Breast epithelium (tissue), 4 donors: ENCODE data around the gene R3HDML. TPM values are rescaled to one million over a fixed set of nuclear protein-coding genes. Genes with fewer than 3 reads are reported as not detected.
"Not testable (repeated sequence)": the region's sequence is repeated elsewhere in the genome, so short reads cannot be mapped to it uniquely, and the experiment has no call there.

Experiments
- DNase-seq, 2 donors: peaks; one replicate each; pipeline ENCODE4 v3.0.0-alpha.2; 2019; ENCODE audit warnings: low spot score in 2 of 2
- H3K27ac ChIP-seq, 2 donors: fragments of 200-600 bp; sonication (generic) in 1 of 2; one replicate each; pipeline ENCODE4 v1.5.1; 2016 to 2019; ENCODE audit warnings: mild to moderate bottlenecking in 1 of 2
- H3K27me3 ChIP-seq, 2 donors: fragments of 200-600 bp; sonication (generic) in 1 of 2; one replicate each; pipeline versions ENCODE4 v1.5.1 to v1.6.0; 2017 to 2019; ENCODE audit warnings: control low read depth in 1 of 2, mild to moderate bottlenecking in 1 of 2
- H3K36me3 ChIP-seq: fragments of 200-600 bp; one replicate; pipeline ENCODE4 v1.5.1; 2019
- H3K4me1 ChIP-seq, 2 donors: fragments of 200-600 bp; sonication (generic); one replicate each; pipeline ENCODE4 v1.5.1; 2016 to 2019; ENCODE audit warnings: control low read depth in 1 of 2
- H3K4me3 ChIP-seq, 3 donors: fragments of 200-600 bp; sonication (generic); 1 replicate in 2 of 3; 2 replicates in 1 of 3; pipeline ENCODE4 v1.5.1; 2016 to 2019; ENCODE audit warnings: mild to moderate bottlenecking in 3 of 3, moderate library complexity in 2 of 3
- H3K9me3 ChIP-seq, 2 donors: fragments of 200-600 bp; sonication (generic) in 1 of 2; one replicate each; pipeline ENCODE4 v1.5.1; 2016 to 2019; ENCODE audit warnings: control low read depth in 1 of 2
- POLR2A ChIP-seq: fragments of 450-650 bp; IDR thresholded peaks from one replicate; pipeline ENCODE4 v1.6.1; 2016; ENCODE audit warnings: antibody characterized with exemption, mild to moderate bottlenecking, moderate library complexity
- POLR2AphosphoS5 ChIP-seq, 3 donors: sonication (generic); formaldehyde crosslinking; IDR thresholded peaks; one replicate each; pipeline ENCODE4 v1.6.1; 2017; ENCODE audit warnings: antibody characterized with exemption in 3 of 3
- intact Hi-C: fragments of 100-400 bp; cut with DNase I; formaldehyde crosslinking; loops from one replicate; pipeline ENCODE4 v1.15.1; 2023; ENCODE audit warnings: low total_unique reads
- total RNA-seq, 3 donors: library from RNA; depleted of rRNA; stranded (reverse); fragments of >200 nt; gene quantifications; one replicate each; pipeline ENCODE4 v1.1.0, GENCODE V29; 2016
- TF ChIP-seq, protein P1 (sequence below), 3 donors: fragments of 450-650 bp; IDR thresholded peaks; one replicate each; pipeline ENCODE4 v1.5.1; 2016 to 2017; ENCODE audit warnings: antibody characterized with exemption in 3 of 3, mild to moderate bottlenecking in 3 of 3, moderate library complexity in 3 of 3

Gene R3HDML
- total RNA-seq, 3 donors from 2014 or later = not detected

DNA sequence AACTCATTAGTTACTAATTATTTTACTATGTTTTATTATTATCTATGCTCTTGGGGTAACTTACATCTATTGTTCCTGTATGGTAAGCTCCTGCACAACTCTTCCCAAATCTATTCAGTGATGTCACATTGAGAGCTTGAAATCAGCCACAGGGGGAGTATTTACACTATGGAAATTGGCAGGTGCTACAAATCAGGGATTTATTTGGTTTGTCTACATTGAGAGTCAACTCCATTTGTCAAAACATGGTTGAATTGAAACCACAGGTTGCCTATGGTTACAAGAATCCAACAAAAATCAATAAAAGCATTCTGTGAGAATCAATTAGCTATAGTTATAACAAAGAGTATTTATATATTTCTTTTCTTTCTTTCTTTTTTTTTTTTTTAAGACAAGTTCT, 22.0 kb upstream of the R3HDML start:
- TF ChIP-seq POLR2AphosphoS5 (IDR thresholded peaks at IDR 0.05) (no peak), POLR2A (no peak)
- TF ChIP-seq, protein P1, sequence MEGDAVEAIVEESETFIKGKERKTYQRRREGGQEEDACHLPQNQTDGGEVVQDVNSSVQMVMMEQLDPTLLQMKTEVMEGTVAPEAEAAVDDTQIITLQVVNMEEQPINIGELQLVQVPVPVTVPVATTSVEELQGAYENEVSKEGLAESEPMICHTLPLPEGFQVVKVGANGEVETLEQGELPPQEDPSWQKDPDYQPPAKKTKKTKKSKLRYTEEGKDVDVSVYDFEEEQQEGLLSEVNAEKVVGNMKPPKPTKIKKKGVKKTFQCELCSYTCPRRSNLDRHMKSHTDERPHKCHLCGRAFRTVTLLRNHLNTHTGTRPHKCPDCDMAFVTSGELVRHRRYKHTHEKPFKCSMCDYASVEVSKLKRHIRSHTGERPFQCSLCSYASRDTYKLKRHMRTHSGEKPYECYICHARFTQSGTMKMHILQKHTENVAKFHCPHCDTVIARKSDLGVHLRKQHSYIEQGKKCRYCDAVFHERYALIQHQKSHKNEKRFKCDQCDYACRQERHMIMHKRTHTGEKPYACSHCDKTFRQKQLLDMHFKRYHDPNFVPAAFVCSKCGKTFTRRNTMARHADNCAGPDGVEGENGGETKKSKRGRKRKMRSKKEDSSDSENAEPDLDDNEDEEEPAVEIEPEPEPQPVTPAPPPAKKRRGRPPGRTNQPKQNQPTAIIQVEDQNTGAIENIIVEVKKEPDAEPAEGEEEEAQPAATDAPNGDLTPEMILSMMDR (IDR thresholded peaks at IDR 0.05) = no peak
- no peak overlapping the region for H3K4me3 ChIP-seq

DNA sequence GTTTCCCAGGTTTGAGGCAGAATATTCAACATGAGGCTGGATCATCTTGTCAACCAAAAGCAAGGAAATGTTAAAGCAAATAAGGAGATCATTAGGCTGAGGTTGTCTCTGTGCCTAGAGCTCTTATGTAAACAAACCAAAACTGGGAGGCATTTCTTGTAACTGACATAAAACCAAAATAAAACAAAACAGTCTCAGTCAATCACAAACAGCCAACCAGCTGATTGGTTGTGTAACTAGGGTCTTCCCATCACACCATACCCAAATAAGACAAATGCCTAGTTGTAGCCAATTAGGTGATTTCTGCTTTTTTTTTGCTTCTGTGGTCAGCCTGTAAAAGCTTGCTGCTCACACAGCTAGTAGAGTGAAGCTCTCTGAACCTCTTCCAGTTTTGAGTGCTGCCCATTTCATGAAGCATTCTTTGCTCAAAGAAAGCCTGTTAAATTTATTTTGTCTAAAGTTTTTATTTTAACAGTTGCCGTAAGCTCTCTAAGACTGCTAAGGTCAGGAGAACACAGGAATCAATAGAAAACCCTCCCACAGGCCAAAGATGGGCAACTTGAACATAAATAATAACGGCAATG, 16.9 kb upstream of the R3HDML start:
- Histone ChIP-seq H3K36me3 (no peaks in the 10 kb centered on the region), H3K9me3 (no peaks in the 10 kb centered on the region), H3K27ac (no peak overlapping the region), H3K27me3 (no peaks in the 10 kb centered on the region), H3K4me1 (no peaks in the 10 kb centered on the region), H3K4me3 (no peak overlapping the region)
- no peak for DNase-seq
- TF ChIP-seq POLR2AphosphoS5 (IDR thresholded peaks at IDR 0.05) (no peak), POLR2A (no peak)
- TF ChIP-seq, protein P1 (IDR thresholded peaks at IDR 0.05) = no peak
- intact Hi-C loops = no loop called here

More for the DNA sequence above, 22.0 kb upstream of the R3HDML start:
- Histone ChIP-seq H3K36me3 (no peaks in the 10 kb centered on the region), H3K9me3 (no peaks in the 10 kb centered on the region), H3K4me1 (peaks cover 4 to 8% of the 10 kb centered on the region in 2 donors), H3K27ac (no peak overlapping the region), H3K27me3 (no peaks in the 10 kb centered on the region)
- DNase-seq = no peak
- intact Hi-C loops = loop anchor here (5.0 kb wide), 1 partner anchor 98 kb away; no protein-coding TSS in a partner anchor

DNA sequence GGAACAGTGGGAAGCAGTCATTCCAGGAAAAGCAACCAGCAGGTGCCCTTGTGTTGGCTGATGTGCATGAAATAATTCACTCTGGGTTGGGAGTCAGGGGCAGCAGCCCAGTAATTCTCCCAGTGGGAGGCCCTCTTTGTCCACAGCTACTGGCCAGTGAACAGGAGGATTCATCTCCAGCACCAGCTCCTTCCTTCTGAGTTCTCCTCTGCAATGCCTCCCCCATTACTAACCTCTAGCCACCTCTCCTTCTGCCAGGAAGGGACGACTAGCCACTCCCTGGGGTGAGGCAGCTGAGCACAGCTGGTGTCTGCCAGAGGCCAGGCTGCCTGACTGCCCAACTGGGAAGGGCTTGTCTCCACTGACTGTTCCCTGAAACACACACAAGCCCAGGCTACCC, 12.5 kb upstream of the R3HDML start:
- H3K27me3 ChIP-seq = peaks cover 0 to 6% of the 10 kb centered on the region in 2 donors
- no peak for DNase-seq

DNA sequence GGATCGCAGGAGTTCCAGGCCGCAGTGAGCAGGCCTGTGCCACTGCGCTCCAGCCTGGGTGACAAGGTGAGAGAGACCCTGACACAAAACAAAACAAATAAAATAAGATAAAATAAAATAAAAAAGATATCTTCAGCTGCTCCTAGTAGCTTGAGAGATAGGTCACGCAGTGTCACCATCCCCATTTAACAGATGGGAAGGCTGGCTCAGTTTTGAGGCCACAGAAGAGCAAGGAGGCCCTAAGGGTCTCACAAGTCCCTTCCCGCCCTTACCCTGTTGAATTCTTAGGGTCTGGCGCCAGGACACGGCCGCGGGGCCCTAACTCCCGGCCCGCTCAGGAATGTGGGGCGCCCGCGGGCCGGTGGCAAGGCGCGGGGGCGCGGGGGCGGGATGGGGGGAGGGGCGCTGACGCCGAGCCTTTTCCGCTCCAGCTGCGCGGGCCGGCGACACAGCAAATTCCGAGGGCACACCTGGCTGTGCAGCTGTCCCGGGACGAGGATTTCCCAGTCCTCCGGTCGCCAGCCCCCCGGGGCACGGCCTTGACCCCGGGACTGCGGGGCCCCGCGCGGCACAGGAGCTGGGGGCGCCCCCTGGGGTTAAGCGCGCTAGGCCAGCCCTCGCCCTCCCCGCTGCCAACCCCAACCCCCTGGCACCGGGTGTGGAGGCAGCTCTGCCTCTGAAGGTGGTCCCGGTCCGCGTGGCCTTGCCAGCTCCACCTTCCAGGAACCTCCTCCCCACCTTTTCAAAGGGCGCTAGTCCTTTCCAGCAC, 10.3 kb upstream of the R3HDML start:
- Histone ChIP-seq H3K36me3 (no peaks in the 10 kb centered on the region), H3K4me3 (peak overlapping the region in 2 of 3 donors; percentile 39 to 55)

More for the DNA sequence above, 12.5 kb upstream of the R3HDML start:
- TF ChIP-seq POLR2AphosphoS5 (IDR thresholded peaks at IDR 0.05) = no peak
- TF ChIP-seq POLR2A = no peak
- TF ChIP-seq, protein P1 (IDR thresholded peaks at IDR 0.05) = no peak
- Histone ChIP-seq H3K4me3 (no peak overlapping the region), H3K9me3 (no peaks in the 10 kb centered on the region), H3K27ac (no peak overlapping the region), H3K36me3 (no peaks in the 10 kb centered on the region), H3K4me1 (no peaks in the 10 kb centered on the region)
- intact Hi-C loops = no loop called here

DNA sequence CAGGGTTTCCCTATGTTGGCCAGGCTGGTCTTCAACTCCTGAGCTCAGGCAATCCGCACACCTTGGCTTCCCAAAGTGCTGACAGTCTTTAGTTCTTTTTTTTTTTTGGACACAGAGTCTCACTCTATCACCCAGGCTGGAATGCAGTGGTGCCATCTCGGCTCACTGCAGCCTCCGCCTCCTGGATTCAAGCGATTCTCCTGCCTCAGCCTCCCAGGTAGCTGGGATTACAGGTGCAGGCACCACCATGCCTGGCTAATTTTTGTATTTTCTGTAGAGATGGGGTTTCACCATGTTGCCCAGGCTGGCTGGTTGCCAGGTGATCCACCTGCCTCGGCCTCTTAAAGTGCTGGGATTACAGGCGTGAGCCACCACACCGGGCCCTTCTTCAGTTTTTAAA, 9.1 kb upstream of the R3HDML start:
- H3K27ac ChIP-seq, H3K36me3 ChIP-seq, H3K9me3 ChIP-seq, DNase-seq, H3K4me1 ChIP-seq, intact Hi-C loops, H3K27me3 ChIP-seq, H3K4me3 ChIP-seq: not testable (repeated sequence)

More for the DNA sequence above, 10.3 kb upstream of the R3HDML start:
- peaks cover 0 to 6% of the 10 kb centered on the region in 2 donors for H3K27me3 ChIP-seq
- no peak for DNase-seq
- TF ChIP-seq POLR2A = no peak
- TF ChIP-seq, protein P1 (IDR thresholded peaks at IDR 0.05) = no peak
- no peak for TF ChIP-seq POLR2AphosphoS5 (IDR thresholded peaks at IDR 0.05)
- no peaks in the 10 kb centered on the region for H3K9me3 ChIP-seq
- H3K4me1 ChIP-seq = no peaks in the 10 kb centered on the region
- intact Hi-C loops = no loop called here
- no peak overlapping the region for H3K27ac ChIP-seq
